Middle frontal gyrus (tissue), 1 donor: ENCODE data around the gene PPP1R13B.
"Not testable (repeated sequence)": the region's sequence is repeated elsewhere in the genome, so short reads cannot be mapped to it uniquely, and the experiment has no call there.

Experiments used
- DNase-seq: peaks from one replicate; pipeline ENCODE4 v3.0.0-alpha.2; 2015; ENCODE audit warnings: low spot score; ENCODE audit errors: extremely low spot score

PPP1R13B gene

GRCh38 chr14:103859416-103860202 is 12.2 kb upstream of the PPP1R13B start:
- no peak for DNase-seq

- DNase-seq, result no peak
These were observed 10.8 kb upstream of the PPP1R13B start for GRCh38 chr14:103858063-103858781.

GRCh38 chr14:103857256-103857655 is 9.9 kb upstream of the PPP1R13B start:
- DNase-seq, result no peak

- DNase-seq, result no peak
These were observed 9.2 kb upstream of the PPP1R13B start for GRCh38 chr14:103856607-103857006.

GRCh38 chr14:103856105-103856504 is 8.7 kb upstream of the PPP1R13B start:
- no peak for DNase-seq

- no peak for DNase-seq
These were observed 8.3 kb upstream of the PPP1R13B start for GRCh38 chr14:103855734-103856095.

GRCh38 chr14:103854822-103855733 is 7.7 kb upstream of the PPP1R13B start:
- DNase-seq, result no peak

GRCh38 chr14:103854017-103854808 is 6.8 kb upstream of the PPP1R13B start:
- DNase-seq, result no peak

GRCh38 chr14:103849151-103849886 is 1.9 kb upstream of the PPP1R13B start:
- DNase-seq, result no peak

GRCh38 chr14:103848175-103849077 is 1.1 kb upstream of the PPP1R13B start:
- DNase-seq, result no peak

GRCh38 chr14:103846543-103847450 is 578 bp downstream of the PPP1R13B start:
- DNase-seq, result no peak

GRCh38 chr14:103846097-103846496 is 1.3 kb downstream of the PPP1R13B start:
- no peak for DNase-seq

- DNase-seq, result no peak
These were observed 2.0 kb downstream of the PPP1R13B start for GRCh38 chr14:103845327-103845726.

GRCh38 chr14:103841265-103841664 is 6.1 kb downstream of the PPP1R13B start:
- not testable (repeated sequence) for DNase-seq

- DNase-seq, result no peak
These were observed 7.4 kb downstream of the PPP1R13B start for GRCh38 chr14:103840014-103840413.

- no peak for DNase-seq
These were observed 7.8 kb downstream of the PPP1R13B start for GRCh38 chr14:103839579-103839978.

GRCh38 chr14:103838117-103838516 is 9.3 kb downstream of the PPP1R13B start:
- DNase-seq, result no peak
